ENCODE results near the gene TOE1.
"Not testable (repeated sequence)": the region's sequence is repeated elsewhere in the genome, so short reads cannot be mapped to it uniquely, and the experiment has no call there.

TOE1 gene

GRCh38 chr1:45354838-45355237 is 14.9 kb downstream of the TOE1 start:
- FAIRE-seq (no peak), DNase-seq (ENCODE audit: low spot score) (no peak)

DNA sequence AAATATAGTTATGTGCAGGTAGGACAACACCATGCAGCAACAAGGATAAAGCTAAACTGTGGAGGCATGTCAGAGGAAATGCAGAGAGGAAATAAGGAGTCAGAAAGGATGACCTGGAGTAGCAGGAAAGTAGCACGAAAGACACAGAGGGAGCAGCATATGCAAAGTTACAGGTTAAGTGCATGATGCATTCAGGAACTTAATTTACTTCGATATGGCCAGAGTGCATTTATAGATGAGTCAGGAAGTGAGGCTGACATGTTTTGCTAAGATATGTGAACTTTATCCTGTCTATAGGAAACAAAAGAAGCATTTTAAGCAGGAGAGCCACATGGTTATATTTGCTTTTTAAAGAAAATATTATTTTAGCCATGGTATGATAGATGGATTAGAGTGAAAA is 15.7 kb downstream of the TOE1 start:
- FAIRE-seq (no peak), DNase-seq (ENCODE audit: low spot score) (no peak)

DNA sequence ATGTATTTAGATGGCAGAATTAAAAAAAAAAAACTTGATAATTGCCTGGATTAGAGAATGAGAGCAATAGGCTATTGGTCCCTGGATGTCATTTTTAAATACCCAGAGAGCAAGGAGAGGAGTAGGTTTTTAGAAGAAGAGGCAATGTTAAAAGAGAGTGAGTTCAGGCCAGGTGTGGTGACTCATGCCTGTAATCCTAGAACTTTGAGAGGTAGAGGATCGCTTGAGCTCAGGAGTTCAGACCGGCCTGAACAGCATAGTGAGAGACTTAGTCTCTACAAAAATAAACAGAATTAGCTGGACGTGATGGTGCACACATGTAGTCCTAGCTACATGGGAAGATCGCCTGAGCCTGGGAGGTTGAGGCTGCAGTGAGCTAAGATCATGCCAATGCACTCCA is 16.2 kb downstream of the TOE1 start:
- DNase-seq (ENCODE audit: low spot score), result no peak
- FAIRE-seq, result no peak

DNA sequence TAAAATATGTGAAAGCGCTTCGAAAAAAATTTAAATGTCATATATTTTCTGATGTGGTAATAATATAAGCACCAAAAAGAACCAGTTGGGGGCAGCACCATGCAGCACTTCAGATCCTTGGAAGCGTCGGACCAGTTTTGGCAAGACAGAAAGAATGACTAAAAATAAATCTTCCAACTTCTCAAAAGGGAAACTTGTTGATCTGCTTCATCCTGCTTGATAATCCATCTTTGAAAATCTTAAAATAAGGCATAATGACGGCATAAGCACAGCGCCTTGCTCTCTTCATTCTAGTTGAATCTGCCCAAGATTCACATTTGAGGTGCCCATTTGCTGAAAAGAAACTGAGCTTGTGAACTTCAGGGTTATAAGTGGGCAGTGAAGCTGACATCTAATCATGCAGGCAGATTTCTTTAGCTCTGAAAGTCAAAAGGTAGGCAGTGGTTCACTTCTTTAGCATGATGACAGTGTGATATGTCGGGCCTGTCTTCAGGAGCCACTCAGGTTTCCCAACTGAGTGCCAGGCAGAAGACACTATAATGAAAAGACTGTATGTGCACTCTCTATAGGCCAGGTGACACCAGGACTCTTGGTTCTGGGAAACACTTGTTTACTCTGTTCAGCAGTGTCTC is 20.0 kb downstream of the TOE1 start:
- DNase-seq (ENCODE audit: low spot score) (peak; percentile 18), FAIRE-seq (peak; percentile 68)

GRCh38 chr1:45360981-45361380 is 21.0 kb downstream of the TOE1 start:
- FAIRE-seq; DNase-seq (ENCODE audit: low spot score): not testable (repeated sequence)

DNA sequence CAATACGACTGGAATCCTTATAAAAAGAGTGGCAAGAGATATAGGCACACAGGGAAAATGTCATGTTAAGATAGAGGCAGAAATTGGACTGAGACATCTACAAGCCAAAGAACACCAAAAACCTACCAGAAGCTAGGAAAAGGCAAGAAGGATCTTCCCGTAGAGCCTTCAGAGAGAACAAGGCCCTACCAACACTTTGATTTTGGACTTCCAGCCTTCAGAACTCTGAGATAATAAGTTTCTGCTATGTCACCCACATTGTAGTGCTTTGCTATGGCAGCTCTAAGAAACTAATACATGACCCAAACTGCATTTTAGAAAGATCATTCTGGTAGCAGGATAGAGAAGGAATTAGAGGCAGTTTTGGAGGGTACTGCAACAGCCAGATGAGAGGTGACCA is 24.3 kb downstream of the TOE1 start:
- FAIRE-seq (no peak), DNase-seq (ENCODE audit: low spot score) (no peak)

GRCh38 chr1:45365051-45365450 is 25.1 kb downstream of the TOE1 start:
- FAIRE-seq (no peak), DNase-seq (ENCODE audit: low spot score) (no peak)

DNA sequence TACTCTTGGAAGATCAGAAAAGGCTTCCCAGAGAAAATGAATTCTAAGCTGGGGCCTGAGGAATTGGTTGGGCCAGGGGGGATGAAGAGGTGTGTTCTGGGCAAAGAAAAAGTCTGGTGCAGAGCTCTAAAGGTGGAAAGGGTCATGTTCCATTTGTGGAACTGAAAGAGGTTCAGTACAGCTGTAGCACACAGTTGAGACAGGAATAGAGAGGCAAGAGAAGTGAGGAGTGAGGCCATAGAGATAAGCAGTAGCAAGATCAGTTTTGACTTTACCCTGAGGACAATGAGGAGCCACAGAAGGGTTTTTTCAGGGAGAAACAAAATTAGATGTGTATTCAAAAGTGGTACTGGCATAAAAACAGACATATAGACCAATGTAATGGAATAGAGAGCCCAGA is 30.6 kb downstream of the TOE1 start:
- DNase-seq (ENCODE audit: low spot score) (no peak), FAIRE-seq (no peak)

GRCh38 chr1:45373573-45373972 is 33.6 kb downstream of the TOE1 start:
- FAIRE-seq (no peak), DNase-seq (ENCODE audit: low spot score) (no peak)

DNA sequence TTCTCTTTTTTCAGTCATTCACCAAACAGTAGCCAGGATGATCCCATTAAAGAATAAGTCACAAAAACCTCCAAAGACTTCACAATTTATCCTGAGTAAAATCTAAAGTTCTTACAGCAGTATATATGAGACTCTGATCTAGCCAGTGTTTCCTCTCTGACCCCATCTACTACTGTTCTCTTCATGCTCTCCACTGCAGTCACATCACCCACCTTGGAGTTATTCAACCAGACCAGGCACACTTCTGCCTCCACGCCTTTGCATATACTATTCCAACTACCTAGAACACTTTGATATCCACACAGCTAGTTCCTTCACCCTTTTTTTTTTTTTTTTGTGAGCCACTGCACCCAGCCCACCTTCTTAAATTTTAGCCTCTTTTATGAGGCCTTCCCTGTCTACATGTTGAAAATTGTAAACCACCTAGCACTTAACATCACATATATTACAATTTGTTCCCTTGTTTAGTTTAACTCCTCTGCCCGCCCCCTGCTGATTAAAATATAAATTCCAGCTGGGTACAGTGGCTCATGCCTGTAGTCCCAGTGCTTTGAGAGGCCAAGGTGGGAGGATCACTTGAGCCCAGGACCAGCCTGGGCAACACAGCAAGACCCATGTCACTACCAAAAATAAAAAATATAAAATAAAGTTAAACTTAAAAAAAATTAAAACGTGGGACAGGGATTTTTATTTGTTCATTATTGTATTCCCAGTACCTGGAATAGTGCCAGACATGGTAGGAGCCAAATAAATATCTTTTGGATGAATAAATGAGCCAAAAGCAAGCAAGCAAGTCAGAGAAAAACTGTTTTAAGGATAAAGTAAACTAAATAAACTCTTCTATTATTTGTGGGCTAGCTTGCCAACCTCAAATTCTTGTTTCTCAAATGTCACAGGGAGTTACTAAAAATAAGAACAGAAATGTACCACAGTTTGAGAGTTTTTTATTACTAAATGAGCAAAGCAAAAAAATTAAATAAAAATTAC is 35.4 kb downstream of the TOE1 start:
- DNase-seq (ENCODE audit: low spot score) (no peak), FAIRE-seq (no peak)

DNA sequence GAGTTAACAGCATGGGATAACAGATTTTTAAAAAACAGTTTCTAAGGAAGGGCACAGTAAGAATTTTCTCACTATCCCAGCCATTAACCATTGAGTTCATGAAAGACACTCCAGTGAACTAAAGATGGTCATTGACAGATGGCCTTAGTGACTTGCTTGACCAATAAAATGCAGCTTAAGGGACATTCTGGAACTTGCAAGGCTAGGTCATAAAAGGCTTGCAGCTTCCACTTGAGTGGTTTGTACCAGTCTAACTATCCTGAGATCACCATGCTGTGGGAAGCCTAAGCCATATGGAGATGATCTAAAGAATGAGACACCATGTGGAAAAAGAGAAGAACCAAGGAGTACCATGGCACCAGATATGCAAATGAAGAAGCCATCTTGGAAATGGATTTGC is 38.2 kb downstream of the TOE1 start:
- DNase-seq (ENCODE audit: low spot score), result no peak
- no peak for FAIRE-seq

GRCh38 chr1:45379524-45379923 is 39.6 kb downstream of the TOE1 start:
- DNase-seq (ENCODE audit: low spot score) (no peak), FAIRE-seq (no peak)

DNA sequence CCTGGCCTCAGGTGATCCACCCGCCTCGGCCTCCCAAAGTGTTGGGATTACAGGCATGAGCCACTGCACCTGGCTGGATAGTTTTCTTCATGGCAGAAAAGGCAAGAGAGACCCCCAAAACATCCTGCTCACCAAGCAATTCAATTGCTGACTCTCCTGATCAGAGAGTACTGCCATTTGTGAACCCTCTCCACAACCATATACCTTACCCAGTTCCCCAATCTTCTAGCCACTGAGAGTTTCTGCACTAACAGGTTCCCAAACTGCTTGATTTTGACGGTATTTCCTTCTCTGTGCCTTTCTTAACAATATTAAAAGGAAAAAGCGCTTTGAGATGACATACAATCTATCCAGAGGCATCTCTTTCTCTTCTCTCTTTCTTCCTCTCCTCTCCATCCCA is 40.2 kb downstream of the TOE1 start:
- no peak for FAIRE-seq

DNA sequence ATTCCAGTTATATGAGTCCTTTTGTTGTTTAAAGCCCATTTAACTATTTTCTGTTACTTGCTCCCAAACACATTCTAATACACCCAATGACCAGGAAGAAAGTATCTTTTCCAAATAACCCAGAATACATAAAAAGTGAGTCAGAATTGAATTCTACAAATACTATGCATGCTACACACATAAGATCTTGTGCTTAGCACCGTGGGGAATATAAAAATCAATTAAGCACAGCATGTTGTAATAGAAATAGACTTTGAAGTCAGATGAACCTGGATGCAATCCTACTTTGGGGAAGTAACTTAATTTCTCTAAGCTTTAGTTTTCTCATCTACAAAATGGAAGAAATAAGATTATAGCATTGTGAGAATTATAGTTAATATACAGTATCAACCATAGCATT is 40.8 kb downstream of the TOE1 start:
- no peak for FAIRE-seq
- no peak for DNase-seq (ENCODE audit: low spot score)

More for the DNA sequence above, 40.2 kb downstream of the TOE1 start:
- DNase-seq (ENCODE audit: low spot score), result no peak

GRCh38 chr1:45381243-45381642 is 41.3 kb downstream of the TOE1 start:
- no peak for DNase-seq (ENCODE audit: low spot score)
- no peak for FAIRE-seq

DNA sequence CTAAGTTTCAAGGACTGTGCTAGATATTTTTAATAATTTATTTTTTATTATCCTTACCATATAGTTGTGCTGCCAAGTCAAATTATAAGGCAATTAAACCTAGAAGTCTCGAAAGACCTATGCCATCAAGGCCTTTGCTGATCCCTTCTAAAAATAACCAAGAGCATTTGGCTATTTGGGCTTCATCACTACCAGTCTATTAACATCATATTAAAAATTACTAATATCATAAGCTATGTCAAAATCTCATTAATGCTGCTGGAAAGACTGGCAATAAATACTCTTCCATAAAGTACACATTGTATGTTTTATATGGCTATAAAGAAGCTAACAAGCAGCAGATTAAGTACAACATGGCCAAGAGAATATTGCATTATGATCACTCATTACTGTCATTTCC is 43.2 kb downstream of the TOE1 start:
- no peak for DNase-seq (ENCODE audit: low spot score)
- no peak for FAIRE-seq

- not testable (repeated sequence) for FAIRE-seq
Measured at GRCh38 chr1:45384213-45384612, 44.2 kb downstream of the TOE1 start.

DNA sequence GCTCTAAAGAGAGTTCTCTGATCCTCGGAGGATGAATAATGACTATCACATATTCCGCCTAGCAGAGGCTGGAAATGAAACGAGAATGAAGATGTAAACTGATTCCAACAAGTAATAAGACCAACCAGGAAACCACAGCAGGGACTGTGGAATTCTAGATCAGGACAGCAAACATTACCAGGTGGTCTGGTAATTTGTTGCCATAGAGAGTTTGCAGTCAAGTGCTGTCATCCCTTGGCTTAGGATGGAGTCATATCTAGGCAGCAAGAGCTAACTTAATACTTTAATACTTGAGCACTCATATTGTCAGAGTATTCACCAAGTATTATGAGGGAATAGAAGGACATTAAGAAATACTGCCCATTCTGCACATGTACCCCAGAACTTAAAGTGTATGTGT is 45.3 kb downstream of the TOE1 start:
- no peak for DNase-seq (ENCODE audit: low spot score)
- FAIRE-seq, result no peak

More at GRCh38 chr1:45384213-45384612, 44.2 kb downstream of the TOE1 start:
- not testable (repeated sequence) for DNase-seq (ENCODE audit: low spot score)

GRCh38 chr1:45386219-45386618 is 46.2 kb downstream of the TOE1 start:
- DNase-seq (ENCODE audit: low spot score), result no peak
- FAIRE-seq, result no peak
